ENCODE data around the gene POLD3.

Gene POLD3

DNA sequence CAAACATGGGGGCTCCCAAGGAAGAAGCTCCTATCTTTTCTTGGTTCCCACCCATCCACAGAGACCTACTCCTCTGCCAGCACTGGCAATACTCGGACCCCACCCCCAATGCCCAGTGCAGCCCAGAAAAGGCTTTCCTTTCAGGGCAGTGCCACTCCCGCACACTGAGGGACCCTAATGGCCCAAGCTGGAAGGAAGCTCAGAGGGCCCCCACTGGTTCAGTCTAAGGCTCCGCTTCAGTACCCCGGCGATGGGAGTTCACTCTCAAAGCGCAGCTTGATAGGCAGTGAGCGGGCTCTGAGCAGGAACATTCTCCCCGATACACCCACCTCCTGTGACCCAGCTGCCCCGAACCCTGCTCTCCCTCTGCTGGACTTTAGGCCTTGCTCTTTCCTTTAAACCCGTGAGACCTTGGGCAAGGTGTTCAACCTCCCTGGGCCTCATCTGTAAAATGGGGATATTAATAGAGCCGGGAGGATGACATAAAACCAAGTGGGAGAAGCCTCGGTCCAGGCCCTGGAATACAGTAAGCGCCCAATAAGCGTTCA, 90.4 kb downstream of the POLD3 start:
- no peak for DNase-seq (ENCODE audit: low read depth)
- TF ChIP-seq, protein P1, sequence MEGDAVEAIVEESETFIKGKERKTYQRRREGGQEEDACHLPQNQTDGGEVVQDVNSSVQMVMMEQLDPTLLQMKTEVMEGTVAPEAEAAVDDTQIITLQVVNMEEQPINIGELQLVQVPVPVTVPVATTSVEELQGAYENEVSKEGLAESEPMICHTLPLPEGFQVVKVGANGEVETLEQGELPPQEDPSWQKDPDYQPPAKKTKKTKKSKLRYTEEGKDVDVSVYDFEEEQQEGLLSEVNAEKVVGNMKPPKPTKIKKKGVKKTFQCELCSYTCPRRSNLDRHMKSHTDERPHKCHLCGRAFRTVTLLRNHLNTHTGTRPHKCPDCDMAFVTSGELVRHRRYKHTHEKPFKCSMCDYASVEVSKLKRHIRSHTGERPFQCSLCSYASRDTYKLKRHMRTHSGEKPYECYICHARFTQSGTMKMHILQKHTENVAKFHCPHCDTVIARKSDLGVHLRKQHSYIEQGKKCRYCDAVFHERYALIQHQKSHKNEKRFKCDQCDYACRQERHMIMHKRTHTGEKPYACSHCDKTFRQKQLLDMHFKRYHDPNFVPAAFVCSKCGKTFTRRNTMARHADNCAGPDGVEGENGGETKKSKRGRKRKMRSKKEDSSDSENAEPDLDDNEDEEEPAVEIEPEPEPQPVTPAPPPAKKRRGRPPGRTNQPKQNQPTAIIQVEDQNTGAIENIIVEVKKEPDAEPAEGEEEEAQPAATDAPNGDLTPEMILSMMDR (IDR thresholded peaks at IDR 0.05; ENCODE audit: low read depth, low read length, missing control alignments): no peak
- no peak overlapping the region for H3K4me3 ChIP-seq (ENCODE audit: low read depth, low read length)

DNA sequence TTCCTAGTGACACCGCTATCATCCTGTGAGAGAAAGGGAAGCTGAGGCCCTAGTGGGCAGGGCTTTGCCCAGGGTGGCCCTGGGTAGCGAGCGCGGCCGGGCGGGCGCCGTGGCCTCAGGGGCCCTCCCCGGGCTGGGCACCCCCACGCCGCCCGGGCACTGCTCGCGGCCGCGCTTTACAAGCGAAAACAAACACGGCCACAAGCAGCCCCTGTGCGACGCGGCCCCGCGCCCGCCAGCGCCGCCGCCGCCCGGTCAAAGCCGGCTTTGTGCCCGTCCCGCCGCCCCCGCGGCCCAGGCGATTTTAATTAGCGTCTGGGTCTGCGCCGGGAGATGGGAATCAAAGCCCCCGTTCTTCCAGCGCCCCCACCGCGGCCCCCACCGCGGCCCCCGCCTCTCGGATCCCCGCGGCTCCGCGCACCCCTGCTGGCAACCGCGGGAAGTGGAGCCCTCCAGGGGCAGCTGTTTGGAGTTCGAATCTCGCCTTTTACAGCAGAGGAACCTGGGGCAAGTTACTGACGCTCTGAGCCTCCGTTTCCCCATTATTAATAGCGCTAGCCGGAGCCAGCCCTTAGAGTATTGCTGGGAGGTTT, 91.0 kb downstream of the POLD3 start:
- DNase-seq (ENCODE audit: low read depth): no peak
- TF ChIP-seq, protein P1 (IDR thresholded peaks at IDR 0.05; ENCODE audit: low read depth, low read length, missing control alignments): peak; percentile 41
- no peak overlapping the region for H3K4me3 ChIP-seq (ENCODE audit: low read depth, low read length)

DNA sequence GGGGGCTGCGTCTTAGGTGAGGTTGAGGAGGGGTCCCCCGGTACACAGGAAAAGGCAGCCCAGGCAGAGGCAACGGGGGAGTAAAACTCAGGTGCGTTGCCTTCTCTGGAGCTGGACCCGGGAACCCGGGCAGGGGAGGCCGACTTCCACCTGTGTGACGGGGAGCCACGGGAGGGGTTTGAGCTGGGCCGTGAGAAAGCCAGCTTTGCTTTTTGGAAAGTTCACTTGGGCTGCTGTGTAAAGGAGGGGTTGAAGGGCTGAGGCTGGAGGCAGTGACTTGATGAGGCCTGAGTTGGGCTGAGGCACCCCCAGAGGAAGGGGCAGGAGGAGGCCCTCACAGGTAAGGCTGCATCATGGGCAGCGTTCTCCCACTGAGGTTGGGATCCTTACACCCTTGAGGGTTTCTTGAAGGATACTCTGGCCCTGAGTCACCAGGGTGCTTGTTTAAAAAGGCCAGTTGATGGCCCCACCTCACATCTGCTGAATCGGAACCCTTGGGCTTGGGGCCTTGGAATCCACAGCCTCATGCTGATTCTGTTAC, 91.6 kb downstream of the POLD3 start:
- no peak for DNase-seq (ENCODE audit: low read depth)
- H3K4me3 ChIP-seq (ENCODE audit: low read depth, low read length): no peak overlapping the region
- TF ChIP-seq, protein P1 (IDR thresholded peaks at IDR 0.05; ENCODE audit: low read depth, low read length, missing control alignments): no peak

DNA sequence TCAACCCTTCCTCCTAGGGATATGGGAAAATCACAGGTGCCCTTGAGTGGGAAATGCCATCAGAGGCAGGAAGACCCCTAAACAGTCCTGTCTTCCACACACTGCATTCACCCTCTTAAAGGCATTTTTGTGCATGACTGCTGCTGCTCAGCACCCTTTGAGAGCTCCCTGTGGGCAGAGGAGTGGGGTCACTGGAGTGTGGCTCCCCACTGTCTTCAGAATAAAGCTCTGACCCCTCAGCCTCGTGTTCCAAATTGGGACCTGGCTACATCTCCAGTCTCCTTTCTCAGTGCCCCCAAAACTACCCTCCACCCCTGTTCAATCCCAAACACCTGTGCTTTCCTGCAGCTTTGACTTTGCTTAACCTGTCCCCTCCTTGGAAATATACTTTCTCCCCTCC, 92.3 kb downstream of the POLD3 start:
- H3K4me3 ChIP-seq (ENCODE audit: low read depth, low read length): no peak overlapping the region
- no peak for DNase-seq (ENCODE audit: low read depth)
- TF ChIP-seq, protein P1 (IDR thresholded peaks at IDR 0.05; ENCODE audit: low read depth, low read length, missing control alignments): no peak

DNA sequence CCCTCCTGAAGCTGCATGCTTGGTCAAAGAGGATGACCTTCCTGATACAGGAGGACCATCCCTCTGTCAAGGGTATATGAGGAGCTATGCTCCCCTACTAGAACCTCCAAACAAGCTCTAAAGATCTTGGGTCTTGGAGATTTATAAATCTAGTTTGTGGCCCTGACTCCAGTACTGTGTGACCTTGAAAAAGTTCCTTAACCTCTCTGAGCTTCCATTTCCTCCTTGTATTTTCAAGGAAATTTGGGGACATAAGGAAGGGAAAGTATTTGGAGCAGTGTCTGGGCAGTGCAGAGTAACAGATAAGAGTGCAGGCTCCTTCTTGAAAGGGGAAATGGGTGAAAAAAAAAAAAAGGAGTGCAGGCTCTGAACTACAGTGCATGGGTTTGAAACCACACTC, 93.0 kb downstream of the POLD3 start:
- no peak overlapping the region for H3K4me3 ChIP-seq (ENCODE audit: low read depth, low read length)
- no peak for DNase-seq (ENCODE audit: low read depth)
- TF ChIP-seq, protein P1 (IDR thresholded peaks at IDR 0.05; ENCODE audit: low read depth, low read length, missing control alignments): no peak

DNA sequence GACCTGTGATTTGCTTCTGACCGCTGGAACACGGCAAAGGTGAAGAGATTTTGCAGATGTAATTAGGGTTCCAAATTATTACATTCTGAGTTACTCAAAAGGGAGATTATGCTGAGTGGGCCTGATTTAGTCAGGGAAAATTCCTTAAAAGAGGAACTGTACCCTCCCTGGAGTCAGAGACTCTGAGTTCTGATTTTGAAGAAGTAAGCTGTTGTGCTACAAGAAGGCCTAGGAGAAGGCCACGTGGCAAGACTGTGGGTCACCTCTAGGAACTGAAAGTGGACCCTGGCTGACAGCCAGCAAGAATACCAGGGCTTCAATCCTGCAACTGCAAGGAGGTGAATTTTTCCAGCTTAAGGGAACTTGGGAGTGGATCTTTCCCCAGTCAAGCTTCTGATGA, 93.5 kb downstream of the POLD3 start:
- no peak for DNase-seq (ENCODE audit: low read depth)
- TF ChIP-seq, protein P1 (IDR thresholded peaks at IDR 0.05; ENCODE audit: low read depth, low read length, missing control alignments): no peak
- H3K4me3 ChIP-seq (ENCODE audit: low read depth, low read length): no peak overlapping the region

DNA sequence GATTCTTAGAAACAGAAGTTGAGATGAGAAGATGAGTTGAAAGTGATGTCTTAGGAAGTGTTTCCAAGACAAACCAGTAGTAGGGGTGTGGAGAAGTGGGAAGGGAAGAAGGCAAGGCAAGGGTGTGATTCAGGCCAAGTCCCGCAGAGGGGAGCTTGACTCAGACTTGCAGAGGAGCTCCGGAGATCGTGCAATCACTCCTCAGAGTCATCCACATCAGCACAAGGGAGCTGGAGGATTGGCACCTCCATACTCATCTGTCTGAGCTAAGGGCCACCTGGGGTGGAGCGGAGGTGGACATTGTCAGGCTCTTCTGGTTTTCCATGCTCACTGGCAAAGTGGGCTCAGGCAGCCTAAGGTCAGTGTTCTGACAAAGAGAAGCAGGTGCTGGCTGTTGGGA, 94.4 kb downstream of the POLD3 start:
- TF ChIP-seq, protein P1 (IDR thresholded peaks at IDR 0.05; ENCODE audit: low read depth, low read length, missing control alignments): no peak
- no peak overlapping the region for H3K4me3 ChIP-seq (ENCODE audit: low read depth, low read length)
- no peak for DNase-seq (ENCODE audit: low read depth)

Measured in GM12864 (cell line).